H1 (cell line): ENCODE measurements around the gene B3GALT6. TPM values are rescaled to one million over a fixed set of nuclear protein-coding genes. Genes with fewer than 3 reads are reported as not detected.

Source experiments
- CTCF ChIA-PET: fragments of 300-600 bp; sonication (Branson Sonifier 250); formaldehyde crosslinking; loops from one replicate; lab custom pipeline; 2021; ENCODE audit not compliant: partially characterized antibody; lab: Charles Lee
- POLR2A ChIA-PET: fragments of 300-600 bp; sonication (Branson Sonifier 250); formaldehyde crosslinking; loops from one replicate; lab custom pipeline; 2021; ENCODE audit warnings: inconsistent platforms; ENCODE audit not compliant: partially characterized antibody; lab: Charles Lee
- DNase-seq, 2 experiments: peaks; one replicate each; pipeline versions ENCODE4 v3.0.0 to v3.0.0-alpha.2; 2010 to 2022; ENCODE audit warnings: low spot score in 2 of 2, low read depth in 1 of 2, mixed read lengths in 1 of 2
- FAIRE-seq: peaks from 2 replicates; lab custom pipeline; 2011; peaks lifted over from hg19 to GRCh38; lab: Jason Lieb, UNC
- H2AFZ ChIP-seq: 2 replicates; pipeline ENCODE4 v1.8.1; 2012; ENCODE audit warnings: low read length, inconsistent platforms
- H2AK5ac ChIP-seq: 2 replicates; pipeline ENCODE4 v1.6.1; 2013; ENCODE audit warnings: low read depth, low read length
- H2BK120ac ChIP-seq: replicated peaks from 2 replicates; pipeline ENCODE3; 2013; ENCODE audit warnings: low read depth, low read length, inconsistent platforms
- H2BK12ac ChIP-seq: 2 replicates; pipeline ENCODE4 v1.6.1; 2013; ENCODE audit warnings: low read depth, low read length
- H2BK15ac ChIP-seq: 2 replicates; pipeline ENCODE4 v1.6.1; 2013; ENCODE audit warnings: low read length
- H2BK20ac ChIP-seq: 2 replicates; pipeline ENCODE4 v1.6.1; 2013; ENCODE audit warnings: low read length
- H2BK5ac ChIP-seq: 2 replicates; pipeline ENCODE4 v1.6.1; 2013; ENCODE audit warnings: low read depth, low read length
- H3K14ac ChIP-seq: 2 replicates; pipeline ENCODE4 v1.6.1; 2013; ENCODE audit warnings: inconsistent platforms; ENCODE audit not compliant: insufficient read length
- H3K18ac ChIP-seq: 2 replicates; pipeline ENCODE4 v1.6.1; 2013; ENCODE audit warnings: low read length; ENCODE audit errors: extremely low read depth
- H3K23ac ChIP-seq: 2 replicates; pipeline ENCODE4 v1.6.1; 2013; ENCODE audit warnings: inconsistent platforms; ENCODE audit not compliant: insufficient read length
- H3K23me2 ChIP-seq: 2 replicates; pipeline ENCODE4 v1.6.1; 2013; ENCODE audit warnings: low read depth, low read length
- H3K27ac ChIP-seq: 2 replicates; pipeline ENCODE4 v1.6.1; 2011; ENCODE audit warnings: low read depth, low read length, inconsistent platforms
- H3K27me3 ChIP-seq, 4 experiments: replicated peaks in 1 of 4; 1 replicate in 1 of 4; 2 replicates in 3 of 4; pipeline versions ENCODE4 v1.6.1 to v1.8.1; 2011 to 2013; ENCODE audit warnings: low read length in 3 of 4, mild to moderate bottlenecking in 3 of 4, inconsistent platforms in 2 of 4, mixed read lengths in 2 of 4, moderate library complexity in 1 of 4; ENCODE audit not compliant: control insufficient read depth in 3 of 4, insufficient read depth in 3 of 4; ENCODE audit errors: extremely low read depth in 1 of 4
- H3K36me3 ChIP-seq, 4 experiments: 2 replicates each; pipeline versions ENCODE4 v1.6.1 to v1.8.1; 2011 to 2013; ENCODE audit warnings: mild to moderate bottlenecking in 4 of 4, low read length in 3 of 4, moderate library complexity in 2 of 4, control low read depth in 1 of 4, inconsistent platforms in 1 of 4; ENCODE audit not compliant: insufficient read depth in 4 of 4, control insufficient read depth in 2 of 4
- H3K4ac ChIP-seq: replicated peaks from 2 replicates; pipeline ENCODE3; 2013; ENCODE audit warnings: low read length, low read depth, mixed read lengths, inconsistent platforms; ENCODE audit not compliant: insufficient read length
- H3K4me1 ChIP-seq, 4 experiments: replicated peaks in 1 of 4; 1 replicate in 1 of 4; 2 replicates in 3 of 4; pipeline versions ENCODE4 v1.6.1 to v1.8.1; 2011 to 2013; ENCODE audit warnings: low read length in 3 of 4, inconsistent platforms in 2 of 4, mixed read lengths in 1 of 4; ENCODE audit not compliant: insufficient read depth in 4 of 4, control insufficient read depth in 3 of 4
- H3K4me2 ChIP-seq, 2 experiments: 2 replicates each; pipeline versions ENCODE4 v1.6.1 to v1.8.1; 2011 to 2013; ENCODE audit warnings: low read depth in 2 of 2, low read length in 2 of 2, control low read depth in 1 of 2, inconsistent platforms in 1 of 2, mild to moderate bottlenecking in 1 of 2; ENCODE audit not compliant: insufficient read depth in 1 of 2
- H3K4me3 ChIP-seq, 4 experiments: fragments of 200-600, 300-600 bp in 1 of 4; sonication (generic), shearing (Covaris generic), sonication (Bioruptor Twin) in 1 of 4; 2 replicates each; pipeline versions ENCODE4 v1.5.1 to v1.8.1; 2011 to 2016; ENCODE audit warnings: low read length in 4 of 4, low read depth in 3 of 4, control low read depth in 2 of 4, inconsistent platforms in 2 of 4, mild to moderate bottlenecking in 2 of 4, mixed read lengths in 1 of 4, moderate library complexity in 1 of 4; ENCODE audit not compliant: insufficient read depth in 2 of 4; ENCODE audit errors: extremely low read depth in 1 of 4
- H3K56ac ChIP-seq: replicated peaks from 2 replicates; pipeline ENCODE3; 2013; ENCODE audit warnings: low read depth, mild to moderate bottlenecking, mixed read lengths, low read length, inconsistent platforms; ENCODE audit not compliant: insufficient read length
- H3K79me1 ChIP-seq: 2 replicates; pipeline ENCODE4 v1.6.1; 2013; ENCODE audit warnings: low read depth, low read length, control low read depth
- H3K79me2 ChIP-seq, 2 experiments: 2 replicates each; pipeline versions ENCODE4 v1.6.1 to v1.8.1; 2012 to 2013; ENCODE audit warnings: low read length in 2 of 2, mild to moderate bottlenecking in 2 of 2, inconsistent platforms in 1 of 2; ENCODE audit not compliant: insufficient read depth in 2 of 2, control insufficient read depth in 1 of 2
- H3K9ac ChIP-seq, 4 experiments: replicated peaks in 1 of 4; 1 replicate in 1 of 4; 2 replicates in 3 of 4; pipeline versions ENCODE4 v1.6.1 to v1.8.1; 2011 to 2013; ENCODE audit warnings: low read depth in 3 of 4, low read length in 3 of 4, control low read depth in 2 of 4, mild to moderate bottlenecking in 2 of 4, moderate library complexity in 2 of 4, inconsistent platforms in 1 of 4; ENCODE audit errors: extremely low read depth in 1 of 4
- H3K9me3 ChIP-seq, 2 experiments: 2 replicates each; pipeline versions ENCODE4 v1.6.1 to v1.8.1; 2012 to 2013; ENCODE audit warnings: mild to moderate bottlenecking in 2 of 2, moderate library complexity in 2 of 2, control low read depth in 1 of 2, inconsistent platforms in 1 of 2, low read depth in 1 of 2, low read length in 1 of 2, mixed read lengths in 1 of 2; ENCODE audit not compliant: insufficient read depth in 2 of 2
- H4K20me1 ChIP-seq, 2 experiments: replicated peaks in 1 of 2; 2 replicates each; pipeline versions ENCODE3 to v1.8.1; 2011 to 2013; ENCODE audit warnings: inconsistent platforms in 2 of 2, low read length in 2 of 2, mild to moderate bottlenecking in 1 of 2; ENCODE audit not compliant: insufficient read depth in 2 of 2, control insufficient read depth in 1 of 2
- H4K5ac ChIP-seq: 2 replicates; pipeline ENCODE4 v1.6.1; 2013; ENCODE audit warnings: low read length, low read depth, mixed read lengths, inconsistent platforms; ENCODE audit not compliant: insufficient read length
- H4K8ac ChIP-seq: 2 replicates; pipeline ENCODE4 v1.8.0; 2013; ENCODE audit warnings: mild to moderate bottlenecking, moderate library complexity, low read length, inconsistent platforms; ENCODE audit not compliant: insufficient read depth; ENCODE audit errors: extremely low read depth
- H4K91ac ChIP-seq: replicated peaks from 2 replicates; pipeline ENCODE3; 2013; ENCODE audit warnings: low read length, mixed read lengths, inconsistent platforms; ENCODE audit not compliant: insufficient read length
- CHD2 ChIP-seq: IDR thresholded peaks from 2 replicates; pipeline ENCODE4 v1.6.1; 2012; ENCODE audit warnings: low read length, improper control_type of control experiment
- EGR1 ChIP-seq: IDR thresholded peaks from 2 replicates; pipeline ENCODE4 v1.6.1; 2011; ENCODE audit warnings: low read depth, low read length, borderline replicate concordance
- HDAC6 ChIP-seq: IDR thresholded peaks from one replicate; pipeline ENCODE4 v1.7.1; 2012; ENCODE audit warnings: low read depth, mild to moderate bottlenecking, inconsistent platforms, low read length, moderate library complexity
- NANOG ChIP-seq: IDR thresholded peaks from 2 replicates; pipeline ENCODE4 v1.6.1; 2011; ENCODE audit warnings: low read length, low read depth, mild to moderate bottlenecking, inconsistent platforms; ENCODE audit not compliant: insufficient read depth, poor library complexity, severe bottlenecking
- TAF7 ChIP-seq: optimal IDR thresholded peaks from 2 replicates; pipeline ENCODE3; 2011; ENCODE audit warnings: low read depth, mild to moderate bottlenecking, inconsistent platforms, low read length, moderate library complexity, borderline replicate concordance
- WGBS, 2 experiments: shearing (Covaris generic) in 1 of 2; methylation state at CpG; one replicate each; pipeline versions ENCODE4 v1.1.6 to v1.1.7; 2013 to 2015; ENCODE audit warnings: low lambda C conversion rate in 2 of 2, mixed read lengths in 2 of 2, inconsistent platforms in 1 of 2, low coverage in 1 of 2, missing lambda C conversion rate in 1 of 2; ENCODE audit not compliant: insufficient replicate concordance in 2 of 2, insufficient coverage in 1 of 2, insufficient read length in 1 of 2; ENCODE audit errors: extremely low coverage in 1 of 2, missing lambda C conversion rate in 1 of 2; 5-methylcytosine and 5-hydroxymethylcytosine counted together
- polyA plus RNA-seq, 7 experiments: library from polyadenylated mRNA; depleted of rRNA in 3 of 7; stranded (reverse) in 5 of 7; unstranded in 2 of 7; fragments of >200 nt in 5 of 7; fragments of 200-250 nt in 2 of 7; gene quantifications; 1 replicate in 5 of 7; 2 replicates in 1 of 7; 4 replicates in 1 of 7; pipeline versions ENCODE4 v1.2.1 to v1.2.3, GENCODE V29; 2011 to 2013; ENCODE audit warnings: missing spikeins in 2 of 7, mixed read lengths in 2 of 7
- total RNA-seq: library from RNA; stranded (reverse); fragmentation: NEBNext Ultra II Directional; extraction: Animal tissue kit (Norgen Biotek cat#: 25700); gene quantifications from 2 replicates; pipeline ENCODE4 v1.2.1, GENCODE V29; 2021

Gene B3GALT6
- total and polyA plus RNA-seq, 2 of the 8 experiments (the other 6 are each of a cell fraction or from before 2014, with no cell fraction given), result 18.4 to 20.4 TPM

GRCh38 chr1:1228187-1228586 is 3.9 kb upstream of the B3GALT6 start:
- Histone ChIP-seq H2BK12ac (no peak overlapping the region), H3K4me1 (peaks cover 0 to 6% (median under 1%) of the 10 kb centered on the region in 4 experiments; a peak in 4 of 7 replicates), H3K9ac (no peak overlapping the region), H3K23ac (no peak overlapping the region), H3K4me3 (no peak overlapping the region), H2AFZ (no peak overlapping the region), H2BK5ac (no peak overlapping the region), H4K5ac (no peak overlapping the region), H3K4ac (no peak overlapping the region), H4K20me1 (peaks cover 5 to 27% of the 10 kb centered on the region in 2 experiments), H2BK20ac (no peak overlapping the region), H3K23me2 (peaks cover 7% of the 10 kb centered on the region), H3K56ac (no peak overlapping the region), H3K14ac (no peak overlapping the region), H3K4me2 (no peak overlapping the region), H2BK120ac (no peak overlapping the region), H3K27ac (no peak overlapping the region), H4K8ac (no peak overlapping the region), H3K79me2 (peaks cover 6 to 39% of the 10 kb centered on the region in 2 experiments; a peak in 3 of 4 replicates), H3K27me3 (no peaks in the 10 kb centered on the region), H3K9me3 (peaks cover 0 to 8% of the 10 kb centered on the region in 2 experiments; a peak in 2 of 4 replicates), H4K91ac (no peak overlapping the region), H3K18ac (no peak overlapping the region), H3K36me3 (peaks cover 2 to 23% (median 7%) of the 10 kb centered on the region in 4 experiments; a peak in 7 of 8 replicates), H2AK5ac (no peak overlapping the region), H3K79me1 (peaks cover 36% of the 10 kb centered on the region), H2BK15ac (no peak overlapping the region)
- TF ChIP-seq HDAC6 (no peak), TAF7 (no peak), EGR1 (no peak), NANOG (no peak), CHD2 (no peak)
- 99% methylated on average over 27 of the region's 30 CpGs; no CpG with 5 or more reads in 1 of the 2 experiments for WGBS, 2 experiments
- ChIA-PET POLR2A (interaction anchor here (1.1 to 3.1 kb wide), 2 partner anchors 9 to 12 kb away, joined by 3 to 15 read pairs; no protein-coding TSS in a partner anchor), CTCF (interaction anchor here (1.0 to 6.2 kb wide), 5 partner anchors 9 to 106 kb away, joined by 3 to 28 read pairs (median 3); no protein-coding TSS in a partner anchor)
- FAIRE-seq (no peak), DNase-seq (no peak)
